HCT116 (cell line): ENCODE data around the gene CRADD. TPM values are rescaled to one million over a fixed set of nuclear protein-coding genes. Genes with fewer than 3 reads are reported as not detected.

Experiments
- ATAC-seq: fragments of 200-7000 bp; cut with Tn5 transposase; 2 replicates; pipeline ENCODE4 v1.9.1; 2020; ENCODE audit warnings: mild to moderate bottlenecking, moderate library complexity
- BruUV-seq: library from RNA; stranded (reverse); fragments of 400-500 nt; replicated peaks from 2 replicates; lab custom pipeline; 2021; lab: Mats Ljungman, UMichigan
- CTCF ChIA-PET: fragments of 300-600 bp; sonication (Branson Sonifier 250); formaldehyde crosslinking; loops from one replicate; lab custom pipeline; 2021; ENCODE audit warnings: antibody characterized with exemption; lab: Charles Lee
- POLR2A ChIA-PET: fragments of 300-600, 350-600 bp; sonication (Branson Sonifier 250); formaldehyde crosslinking; loops from one replicate; lab custom pipeline; 2021; ENCODE audit warnings: antibody characterized with exemption; lab: Charles Lee
- RAD21 ChIA-PET, 2 experiments: fragments of 300-600 bp; sonication (Branson Sonifier 250); formaldehyde crosslinking; loops; one replicate each; lab custom pipeline; 2023; ENCODE audit warnings: low total read pairs in 2 of 2; ENCODE audit not compliant: uncharacterized antibody in 2 of 2, unreplicated experiment in 2 of 2, low non-redundant PET in 1 of 2; lab: Charles Lee
- DNase-seq: peaks from one replicate; pipeline ENCODE4 v3.0.0-alpha.2; 2010; ENCODE audit warnings: low read depth, low spot score
- H2AFZ ChIP-seq: fragments of 200-600 bp; shearing (Covaris generic), sonication (generic); 2 replicates; pipeline ENCODE4 v1.6.1; 2017; ENCODE audit warnings: low read depth, mixed run types, mixed read lengths, antibody characterized with exemption, low read length; ENCODE audit not compliant: poor library complexity, severe bottlenecking
- H3K27ac ChIP-seq: 2 replicates; pipeline ENCODE4 v1.5.1; 2012; ENCODE audit warnings: low read depth, low read length
- H3K27me3 ChIP-seq: fragments of 200-600 bp; sonication (generic); 2 replicates; pipeline ENCODE4 v1.6.1; 2016; ENCODE audit warnings: mixed run types, low read length, mixed read lengths; ENCODE audit not compliant: insufficient read depth
- H3K36me3 ChIP-seq, 2 experiments: fragments of 200-500 bp in 1 of 2; fragments of 200-600 bp in 1 of 2; sonication (Bioruptor generic) in 1 of 2; sonication (generic) in 1 of 2; 2 replicates each; pipeline versions ENCODE4 v1.5.1 to v1.6.1; 2014 to 2016; ENCODE audit warnings: low read length in 2 of 2, inconsistent platforms in 1 of 2, mixed read lengths in 1 of 2, mixed run types in 1 of 2; ENCODE audit not compliant: insufficient read depth in 2 of 2, control insufficient read depth in 1 of 2
- H3K4me1 ChIP-seq, 2 experiments: fragments of 200-600 bp in 1 of 2; sonication (generic) in 1 of 2; 2 replicates each; pipeline versions ENCODE4 v1.5.1 to v1.6.1; 2012 to 2017; ENCODE audit warnings: low read length in 2 of 2, inconsistent platforms in 1 of 2, mild to moderate bottlenecking in 1 of 2, mixed read lengths in 1 of 2, mixed run types in 1 of 2, moderate library complexity in 1 of 2; ENCODE audit not compliant: insufficient read depth in 2 of 2, control insufficient read depth in 1 of 2
- H3K4me2 ChIP-seq: fragments of 200-600 bp; sonication (generic); 2 replicates; pipeline ENCODE4 v1.6.1; 2017; ENCODE audit warnings: mixed run types, low read length, mixed read lengths
- H3K4me3 ChIP-seq, 2 experiments: fragments of 200-600 bp in 1 of 2; sonication (generic) in 1 of 2; replicated peaks in 1 of 2; 2 replicates each; pipeline ENCODE4 v1.5.1; 2011 to 2016; ENCODE audit warnings: low read length in 2 of 2, control low read depth in 1 of 2, low read depth in 1 of 2, mild to moderate bottlenecking in 1 of 2, mixed read lengths in 1 of 2, mixed run types in 1 of 2
- H3K79me2 ChIP-seq: fragments of 200-600 bp; sonication (generic); 2 replicates; pipeline ENCODE4 v1.6.1; 2017; ENCODE audit warnings: mild to moderate bottlenecking, mixed run types, low read length, moderate library complexity, mixed read lengths; ENCODE audit not compliant: insufficient read depth
- H3K9ac ChIP-seq: fragments of 200-600 bp; sonication (generic); 2 replicates; pipeline ENCODE4 v1.6.1; 2016; ENCODE audit warnings: low read length, mixed read lengths
- H3K9me2 ChIP-seq: fragments of 200-600 bp; sonication (generic), shearing (Covaris generic); 2 replicates; pipeline ENCODE4 v1.6.1; 2017; ENCODE audit warnings: mixed run types, mild to moderate bottlenecking, moderate library complexity; ENCODE audit not compliant: insufficient read depth
- H3K9me3 ChIP-seq, 2 experiments: fragments of 200-500 bp in 1 of 2; fragments of 200-600 bp in 1 of 2; sonication (Bioruptor generic) in 1 of 2; sonication (generic) in 1 of 2; 2 replicates each; pipeline ENCODE4 v1.6.1; 2014 to 2017; ENCODE audit warnings: low read length in 2 of 2, mixed read lengths in 2 of 2, inconsistent platforms in 1 of 2, low read depth in 1 of 2, mild to moderate bottlenecking in 1 of 2, mixed run types in 1 of 2, moderate library complexity in 1 of 2; ENCODE audit not compliant: control insufficient read depth in 1 of 2, insufficient read depth in 1 of 2
- H4K20me1 ChIP-seq: fragments of 200-600 bp; sonication (generic), shearing (Covaris generic); 2 replicates; pipeline ENCODE4 v1.6.1; 2017; ENCODE audit warnings: mixed run types, mild to moderate bottlenecking, moderate library complexity; ENCODE audit not compliant: insufficient read depth
- CEBPB ChIP-seq: IDR thresholded peaks from 2 replicates; pipeline ENCODE4 v1.6.1; 2012; ENCODE audit warnings: low read depth
- CTCF ChIP-seq, 3 experiments: fragments of 200-600 bp in 1 of 3; sonication (generic) in 1 of 3; IDR thresholded peaks in 2 of 3; conservative IDR thresholded peaks in 1 of 3; 2 replicates each; pipeline ENCODE4 v1.5.1; 2012 to 2017; ENCODE audit warnings: low read depth in 2 of 3, low read length in 2 of 3, antibody characterized with exemption in 1 of 3, borderline replicate concordance in 1 of 3, control low read depth in 1 of 3, mild to moderate bottlenecking in 1 of 3, mixed read lengths in 1 of 3, mixed run types in 1 of 3, moderate library complexity in 1 of 3; ENCODE audit not compliant: insufficient read depth in 1 of 3
- EGR1 ChIP-seq: IDR thresholded peaks from 2 replicates; pipeline ENCODE4 v1.6.1; 2012; ENCODE audit warnings: low read depth
- EZH2phosphoT487 ChIP-seq: fragments of 200-600 bp; IDR thresholded peaks from 2 replicates; pipeline ENCODE4 v1.6.1; 2018; ENCODE audit warnings: antibody characterized with exemption, borderline replicate concordance
- POLR2AphosphoS5 ChIP-seq: IDR thresholded peaks from 2 replicates; pipeline ENCODE4 v1.6.1; 2011; ENCODE audit warnings: mild to moderate bottlenecking, low read depth, low read length, moderate library complexity
- SIN3A ChIP-seq: IDR thresholded peaks from 2 replicates; pipeline ENCODE4 v1.6.1; 2012; ENCODE audit warnings: low read depth
- SP1 ChIP-seq: IDR thresholded peaks from 2 replicates; pipeline ENCODE4 v1.6.1; 2012; ENCODE audit warnings: low read depth
- SRF ChIP-seq: IDR thresholded peaks from 2 replicates; pipeline ENCODE4 v1.6.1; 2012; ENCODE audit warnings: low read depth
- intact Hi-C: fragments of 100-400 bp; cut with micrococcal nuclease; formaldehyde crosslinking; loops from 2 replicates; pipeline ENCODE4 v1.10.0; 2022
- total RNA-seq: library from RNA; stranded (reverse); gene quantifications from one replicate; pipeline ENCODE4 v1.2.1, GENCODE V29; 2021; ENCODE audit not compliant: unreplicated experiment

The CRADD gene
- total RNA-seq, 1 experiment from 2014 or later = 12.2 TPM

GRCh38 chr12:93745286-93745685 is 68.1 kb downstream of the CRADD start:
- CTCF ChIA-PET = no interaction called here

GRCh38 chr12:93746572-93747168 is 69.5 kb downstream of the CRADD start:
- TF ChIP-seq EGR1 = no peak
- TF ChIP-seq SP1 = no peak
- TF ChIP-seq SRF = no peak
- TF ChIP-seq SIN3A = no peak
- TF ChIP-seq CEBPB = no peak
- no peak for TF ChIP-seq EZH2phosphoT487
- TF ChIP-seq CTCF (IDR thresholded peaks at IDR 0.05 in 2 of 3, conservative IDR thresholded peaks at IDR 0.05 in 1 of 3; ENCODE audit: borderline replicate concordance in 1 of 3, insufficient read depth in 1 of 3, low read depth in 2 of 3, low read length in 2 of 3) = no peak
- TF ChIP-seq POLR2AphosphoS5 = no peak
- Histone ChIP-seq H3K27me3 (no peaks in the 10 kb centered on the region), H3K79me2 (no peaks in the 10 kb centered on the region), H3K4me1 (peaks cover 3 to 21% of the 10 kb centered on the region in 2 experiments; a peak in 3 of 4 replicates), H3K36me3 (no peaks in the 10 kb centered on the region), H4K20me1 (no peaks in the 10 kb centered on the region), H3K4me2 (no peak overlapping the region), H3K9me2 (no peaks in the 10 kb centered on the region), H3K9ac (no peak overlapping the region), H2AFZ (no peak overlapping the region), H3K9me3 (no peaks in the 10 kb centered on the region), H3K4me3 (no peak overlapping the region), H3K27ac (no peak overlapping the region)
- ChIA-PET POLR2A (interaction anchor here (0.6 kb wide), 1 partner anchor 21 kb away, joined by 4 read pairs; no protein-coding TSS in a partner anchor), CTCF (no interaction called here), RAD21 (no interaction called here)
- no TSS peak for BruUV-seq
- ATAC-seq (no peak), DNase-seq (no peak)
- intact Hi-C loops = no loop called here

More at GRCh38 chr12:93745286-93745685, 68.1 kb downstream of the CRADD start:
- Histone ChIP-seq H3K4me1 (peaks cover 7 to 31% of the 10 kb centered on the region in 2 experiments; a peak in 3 of 4 replicates), H3K4me2 (no peak overlapping the region), H3K9me2 (no peaks in the 10 kb centered on the region), H3K79me2 (no peaks in the 10 kb centered on the region), H3K27me3 (no peaks in the 10 kb centered on the region), H2AFZ (no peak overlapping the region), H4K20me1 (no peaks in the 10 kb centered on the region), H3K9me3 (no peaks in the 10 kb centered on the region), H3K36me3 (no peaks in the 10 kb centered on the region), H3K9ac (no peak overlapping the region), H3K4me3 (no peak overlapping the region), H3K27ac (no peak overlapping the region)
- POLR2A ChIA-PET = no interaction called here
- DNase-seq (no peak), ATAC-seq (no peak)
- BruUV-seq = no TSS peak
- TF ChIP-seq SRF = no peak
- RAD21 ChIA-PET = no interaction called here
- intact Hi-C loops = no loop called here
